A549 (cell line): Measurements from ENCODE around the gene TRIM50. TPM values are rescaled to one million over a fixed set of nuclear protein-coding genes. Genes with fewer than 3 reads are reported as not detected.

ENCODE experiments used
- ATAC-seq, 2 experiments: fragments of 200-7000 bp in 1 of 2; fragments of >200 bp in 1 of 2; cut with Nextera tagmentation in 1 of 2; cut with Tn5 transposase in 1 of 2; 3 replicates each; pipeline versions ENCODE4 v1.8.0 to v1.9.1; 2018 to 2020; ENCODE audit warnings: mild to moderate bottlenecking in 1 of 2, moderate library complexity in 1 of 2
- CTCF ChIA-PET: fragments of 300-600 bp; sonication (Branson Sonifier 250); formaldehyde crosslinking; extraction: SDS; loops from one replicate; lab custom pipeline; 2021; ENCODE audit warnings: antibody characterized with exemption, inconsistent platforms; lab: Yijun Ruan, JAX
- POLR2A ChIA-PET: fragments of 350-600 bp; formaldehyde crosslinking; extraction: SDS; loops from one replicate; lab custom pipeline; 2021; ENCODE audit warnings: antibody characterized with exemption, inconsistent platforms; lab: Yijun Ruan, JAX
- DNase-seq, 2 experiments: peaks; one replicate each; pipeline versions ENCODE4 v3.0.0 to v3.0.0-alpha.2; 2011 to 2016; ENCODE audit warnings: low read depth in 1 of 2, low spot score in 1 of 2
- FAIRE-seq: peaks from 2 replicates; lab custom pipeline; 2011; peaks lifted over from hg19 to GRCh38; lab: Jason Lieb, UNC
- H3K27ac ChIP-seq, 2 experiments: fragments of >200 bp; sonication (Bioruptor Twin); formaldehyde crosslinking; 3 replicates each; pipeline ENCODE4 v1.5.1; 2016 to 2017
- H3K4me1 ChIP-seq: fragments of >200 bp; sonication (Bioruptor Twin); formaldehyde crosslinking; 3 replicates; pipeline ENCODE4 v1.6.1; 2016
- H3K4me2 ChIP-seq: fragments of >200 bp; sonication (Bioruptor Twin); formaldehyde crosslinking; 3 replicates; pipeline ENCODE4 v1.6.1; 2016
- H3K4me3 ChIP-seq: fragments of >200 bp; sonication (Bioruptor Twin); formaldehyde crosslinking; 3 replicates; pipeline ENCODE4 v1.5.1; 2016
- H3K9me3 ChIP-seq: fragments of >200 bp; sonication (Bioruptor Twin); formaldehyde crosslinking; 3 replicates; pipeline ENCODE4 v1.6.1; 2016
- BCL3 ChIP-seq: fragments of >200 bp; sonication (Bioruptor Twin); formaldehyde crosslinking; IDR thresholded peaks from 3 replicates; pipeline ENCODE4 v1.6.1; 2016
- BHLHE40 ChIP-seq: IDR thresholded peaks from 2 replicates; pipeline ENCODE4 v1.6.1; 2012; ENCODE audit warnings: low read depth, low read length, inconsistent platforms
- CTCF ChIP-seq: fragments of >200 bp; sonication (Bioruptor Twin); formaldehyde crosslinking; IDR thresholded peaks from 3 replicates; pipeline ENCODE4 v1.5.1; 2016
- EHMT2 ChIP-seq: fragments of 200-600 bp; sonication (generic); IDR thresholded peaks from 2 replicates; pipeline ENCODE4 v1.6.1; 2016; ENCODE audit warnings: antibody characterized with exemption, low read depth, mild to moderate bottlenecking, moderate library complexity
- FOSL2 ChIP-seq, 2 experiments: fragments of 450-650 bp in 1 of 2; fragments of >200 bp in 1 of 2; sonication (Bioruptor Twin) in 1 of 2; formaldehyde crosslinking; IDR thresholded peaks; 2 replicates each; pipeline versions ENCODE4 v1.5.0 to v1.6.1; 2016 to 2020; ENCODE audit warnings: mild to moderate bottlenecking in 1 of 2, moderate library complexity in 1 of 2
- GATA3 ChIP-seq: IDR thresholded peaks from 2 replicates; pipeline ENCODE4 v1.6.1; 2012; ENCODE audit warnings: borderline replicate concordance
- HEYL ChIP-seq: fragments of 250-450 bp; sonication (Bioruptor Pico); IDR thresholded peaks from 2 replicates; pipeline ENCODE4 v1.8.0; 2021; ENCODE audit warnings: mild to moderate bottlenecking, moderate library complexity
- HOXA7 ChIP-seq: fragments of 250-450 bp; sonication (Bioruptor Pico); IDR thresholded peaks from 2 replicates; pipeline ENCODE4 v1.5.0; 2020; ENCODE audit warnings: mild to moderate bottlenecking, moderate library complexity
- KDM5A ChIP-seq: fragments of 200-600 bp; sonication (generic); IDR thresholded peaks from 2 replicates; pipeline ENCODE4 v1.6.1; 2016; ENCODE audit warnings: antibody characterized with exemption, mild to moderate bottlenecking
- MYC ChIP-seq: IDR thresholded peaks from 2 replicates; pipeline ENCODE4 v1.6.1; 2012; ENCODE audit warnings: mild to moderate bottlenecking, inconsistent platforms, low read length, improper control_type of control experiment, borderline replicate concordance
- NFE2L2 ChIP-seq: fragments of 150-350 bp; conservative IDR thresholded peaks from 2 replicates; pipeline ENCODE4 v1.6.1; 2014; ENCODE audit warnings: low read length
- NPAS2 ChIP-seq: fragments of 250-450 bp; sonication (Bioruptor Pico); IDR thresholded peaks from 2 replicates; pipeline ENCODE4 v1.8.0; 2022; ENCODE audit warnings: mild to moderate bottlenecking, moderate library complexity, borderline replicate concordance
- PBX3 ChIP-seq: IDR thresholded peaks from 2 replicates; pipeline ENCODE4 v1.6.1; 2012
- PHF8 ChIP-seq: fragments of 200-600 bp; sonication (generic); IDR thresholded peaks from 2 replicates; pipeline ENCODE4 v1.6.1; 2016; ENCODE audit warnings: low read depth, mild to moderate bottlenecking, antibody characterized with exemption, moderate library complexity, borderline replicate concordance
- POLR2A ChIP-seq: IDR thresholded peaks from 2 replicates; pipeline ENCODE4 v1.6.1; 2012; ENCODE audit warnings: mild to moderate bottlenecking, low read length
- POLR2AphosphoS2 ChIP-seq: conservative IDR thresholded peaks from 2 replicates; pipeline ENCODE4 v1.6.1; 2012; ENCODE audit warnings: low read length, improper control_type of control experiment, inconsistent platforms
- RAD21 ChIP-seq, 2 experiments: fragments of >200 bp in 1 of 2; sonication (Bioruptor Twin) in 1 of 2; formaldehyde crosslinking in 1 of 2; IDR thresholded peaks in 1 of 2; conservative IDR thresholded peaks in 1 of 2; 2 replicates in 1 of 2; 3 replicates in 1 of 2; pipeline ENCODE4 v1.6.1; 2012 to 2018; ENCODE audit warnings: inconsistent platforms in 1 of 2
- RARB ChIP-seq: fragments of 250-450 bp; sonication (Bioruptor Pico); IDR thresholded peaks from 2 replicates; pipeline ENCODE4 v1.8.0; 2021; ENCODE audit warnings: mild to moderate bottlenecking, moderate library complexity
- RCOR1 ChIP-seq: fragments of 150-350 bp; IDR thresholded peaks from 2 replicates; pipeline ENCODE4 v1.6.1; 2014; ENCODE audit warnings: antibody characterized with exemption, low read length, low read depth
- REST ChIP-seq: fragments of 200-600 bp; sonication (generic); IDR thresholded peaks from 2 replicates; pipeline ENCODE4 v1.6.1; 2016; ENCODE audit warnings: antibody characterized with exemption, mild to moderate bottlenecking, moderate library complexity
- USF2 ChIP-seq: fragments of 450-650 bp; IDR thresholded peaks from 2 replicates; pipeline ENCODE4 v1.6.1; 2014; ENCODE audit warnings: antibody characterized with exemption
- ZC3H11A ChIP-seq: fragments of 450-650 bp; IDR thresholded peaks from 2 replicates; pipeline ENCODE4 v1.6.1; 2014; ENCODE audit warnings: antibody characterized with exemption, mild to moderate bottlenecking
- ZNF302 ChIP-seq: fragments of 250-450 bp; sonication (Bioruptor Pico); IDR thresholded peaks from 2 replicates; pipeline ENCODE4 v1.9.0; 2021; ENCODE audit warnings: inconsistent platforms, mild to moderate bottlenecking, moderate library complexity
- ZSCAN20 ChIP-seq: fragments of 250-450 bp; sonication (Bioruptor Pico); IDR thresholded peaks from 2 replicates; pipeline ENCODE4 v1.8.0; 2022; ENCODE audit warnings: mild to moderate bottlenecking, moderate library complexity
- WGBS: methylation state at CpG from one replicate; pipeline ENCODE4 v1.1.6; 2017; ENCODE audit errors: missing lambda C conversion rate; 5-methylcytosine and 5-hydroxymethylcytosine counted together
- polyA plus RNA-seq, 4 experiments: library from polyadenylated mRNA; depleted of rRNA in 3 of 4; stranded (reverse); fragments of >200 nt; fragmentation: RNase III in 1 of 4; extraction: RNeasy Plus Mini Kit Qiagen cat#74134 plus additional on column Dnase treatment in 1 of 4; gene quantifications; 2 replicates in 3 of 4; 3 replicates in 1 of 4; pipeline ENCODE4 v1.2.3, GENCODE V29; 2011 to 2017

Gene TRIM50
- polyA plus RNA-seq, 2 of the 4 experiments (the other 2 are of a cell fraction), result not detected

GRCh38 chr7:73349763-73350162 is 21.9 kb upstream of the TRIM50 start:
- ATAC-seq (no peak), FAIRE-seq (no peak), DNase-seq (no peak)
- Histone ChIP-seq H3K27ac (no peak overlapping the region), H3K4me3 (no peak overlapping the region), H3K4me2 (no peak overlapping the region), H3K4me1 (no peaks in the 10 kb centered on the region), H3K9me3 (no peaks in the 10 kb centered on the region)
- POLR2A ChIA-PET, result no interaction called here
- CTCF ChIA-PET, result interaction anchor here (2.5 to 2.7 kb wide), 2 partner anchors 8 to 102 kb away, joined by 8 to 11 read pairs; no protein-coding TSS in a partner anchor
- WGBS, result 66% methylated on average over 6 of the region's 6 CpGs
- no peak for TF ChIP-seq NFE2L2
- no peak for TF ChIP-seq MYC
- no peak for TF ChIP-seq RCOR1
- TF ChIP-seq EHMT2, result no peak
- no peak for TF ChIP-seq NPAS2
- no peak for TF ChIP-seq POLR2AphosphoS2
- TF ChIP-seq CTCF, result no peak
- TF ChIP-seq KDM5A, result no peak
- TF ChIP-seq REST, result no peak
- no peak for TF ChIP-seq ZC3H11A
- TF ChIP-seq HEYL, result no peak
- TF ChIP-seq RARB (CRISPR knock-in tag), result no peak
- no peak for TF ChIP-seq PHF8
- no peak for TF ChIP-seq PBX3
- TF ChIP-seq ZSCAN20 (CRISPR knock-in tag), result no peak
- TF ChIP-seq FOSL2 (IDR thresholded peaks at IDR 0.05), result no peak
- TF ChIP-seq FOSL2 (CRISPR knock-in tag; IDR thresholded peaks at IDR 0.05), result no peak
- TF ChIP-seq RAD21 (conservative IDR thresholded peaks at IDR 0.05 in 1 of 2, IDR thresholded peaks at IDR 0.05 in 1 of 2), result no peak

- H3K4me1 ChIP-seq, result peaks cover 8% of the 10 kb centered on the region; the same call in 2 of the 3 replicates
- H3K4me2 ChIP-seq, result no peak overlapping the region
- CTCF ChIA-PET, result interaction anchor here (0.6 to 7.2 kb wide), 4 partner anchors 11 to 107 kb away, joined by 3 to 57 read pairs (median 6); no protein-coding TSS in a partner anchor
- POLR2A ChIA-PET, result interaction anchor here (0.5 to 0.6 kb wide), 2 partner anchors 90 to 285 kb away, joined by 3 read pairs; no protein-coding TSS in a partner anchor
- DNase-seq, result no peak
- no peak for FAIRE-seq
- ATAC-seq, result no peak
- H3K27ac ChIP-seq, result no peak overlapping the region
- no peak overlapping the region for H3K4me3 ChIP-seq
- no peak for TF ChIP-seq FOSL2 (IDR thresholded peaks at IDR 0.05)
- TF ChIP-seq FOSL2 (CRISPR knock-in tag; IDR thresholded peaks at IDR 0.05), result no peak
- no peak for TF ChIP-seq ZSCAN20 (CRISPR knock-in tag)
- TF ChIP-seq CTCF, result no peak
- TF ChIP-seq BCL3, result no peak
- TF ChIP-seq HOXA7 (CRISPR knock-in tag), result no peak
- no peak for TF ChIP-seq GATA3
- no peak for TF ChIP-seq ZNF302 (CRISPR knock-in tag)
- TF ChIP-seq POLR2A, result no peak
- TF ChIP-seq BHLHE40, result no peak
- TF ChIP-seq USF2, result no peak
- H3K9me3 ChIP-seq, result no peaks in the 10 kb centered on the region
- 53% methylated on average over 8 of the region's 8 CpGs for WGBS
Observed at GRCh38 chr7:73345951-73346350, 18.1 kb upstream of the TRIM50 start.
